ENCODE measurements around the gene CREBBP.

CREBBP gene

DNA sequence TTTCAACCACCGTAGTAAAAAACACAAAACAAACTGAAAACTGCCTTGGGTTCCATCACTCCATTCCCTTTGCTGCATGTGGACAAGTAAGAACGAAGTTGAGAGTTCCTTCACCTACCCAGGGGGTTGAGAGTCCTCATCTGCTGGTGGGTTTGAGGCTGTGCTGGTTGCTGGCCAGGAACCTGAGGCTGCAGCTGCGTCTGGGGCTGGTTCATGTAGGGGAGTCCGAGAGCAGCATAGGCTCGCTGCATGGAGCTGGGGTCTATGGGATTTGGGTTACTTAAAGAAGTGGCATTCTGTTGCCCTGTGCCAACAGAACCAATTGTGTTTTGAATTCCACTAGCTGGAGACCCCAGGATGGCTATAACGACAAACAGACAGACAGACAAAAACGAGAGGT is 97.9 kb downstream of the CREBBP start:
- H3K4me3 ChIP-seq (ENCODE audit: insufficient read depth in 1 of 2, low read depth in 1 of 2, low read length in 2 of 2): no peak overlapping the region
- H3K27me3 ChIP-seq (ENCODE audit: control insufficient read depth in 1 of 2, insufficient read depth in 1 of 2, low read length in 2 of 2): no peaks in the 10 kb centered on the region
- no peak overlapping the region for H3K14ac ChIP-seq (ENCODE audit: low read length in 2 of 2)
- H3K36me3 ChIP-seq (ENCODE audit: control insufficient read depth in 1 of 2, insufficient read depth in 2 of 2, low read depth in 1 of 2, low read length in 2 of 2): peaks cover 50 to 85% of the 10 kb centered on the region in 2 experiments
- H3K9ac ChIP-seq (ENCODE audit: low read length): no peak overlapping the region
- 96% methylated on average over 6 of the region's 7 CpGs for WGBS
- no peak overlapping the region for H3K23ac ChIP-seq (ENCODE audit: low read length in 2 of 2)
- H3K4me2 ChIP-seq (ENCODE audit: low read length, poor library complexity, severe bottlenecking): no peak overlapping the region
- H3K79me1 ChIP-seq (replicated peaks; ENCODE audit: low read length, poor library complexity, severe bottlenecking): peaks cover 50% of the 10 kb centered on the region
- H2AFZ ChIP-seq (ENCODE audit: low read depth, low read length): no peak overlapping the region
- no peak overlapping the region for H4K91ac ChIP-seq (ENCODE audit: low read length)
- H2BK5ac ChIP-seq (ENCODE audit: low read depth, low read length, poor library complexity, severe bottlenecking): no peak overlapping the region
- no peak overlapping the region for H3K4ac ChIP-seq (ENCODE audit: low read depth in 1 of 2, low read length in 2 of 2)
- H3K9me3 ChIP-seq (ENCODE audit: control insufficient read depth, low read length): no peaks in the 10 kb centered on the region
- DNase-seq: no peak
- no peak overlapping the region for H2BK12ac ChIP-seq (ENCODE audit: low read length in 2 of 2)
- no peaks in the 10 kb centered on the region for H3K4me1 ChIP-seq (ENCODE audit: control insufficient read depth, insufficient read depth, low read depth, low read length)
- no peak overlapping the region for H2BK120ac ChIP-seq (ENCODE audit: low read depth, low read length)
- no peak overlapping the region for H3K27ac ChIP-seq (ENCODE audit: low read length, poor library complexity, severe bottlenecking)
- no peak overlapping the region for H3K18ac ChIP-seq (ENCODE audit: low read depth in 1 of 2, low read length in 2 of 2)
- no peak overlapping the region for H4K8ac ChIP-seq (ENCODE audit: low read length)
- H2AK5ac ChIP-seq (ENCODE audit: low read length, severe bottlenecking): no peak overlapping the region
- H2BK15ac ChIP-seq (ENCODE audit: low read depth, poor library complexity, severe bottlenecking): no peak overlapping the region

DNA sequence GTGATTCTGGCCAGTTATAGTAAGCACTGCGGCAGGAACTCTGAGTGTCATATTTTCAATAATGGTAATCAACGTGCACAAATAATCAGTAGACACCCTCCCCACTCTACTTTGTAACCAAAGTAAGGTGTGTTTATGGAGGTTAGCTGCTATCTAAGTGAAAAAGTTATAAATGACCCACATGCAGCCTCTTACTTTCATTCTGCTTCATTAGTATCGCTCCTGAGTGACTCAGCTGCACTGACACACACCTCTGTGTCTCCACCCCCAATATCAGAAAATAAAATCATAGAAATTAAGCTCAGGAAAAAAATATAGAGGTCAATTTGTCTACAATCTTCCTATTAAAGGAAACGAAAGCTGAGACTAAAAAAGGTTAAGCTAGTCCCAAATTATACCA is 99.1 kb downstream of the CREBBP start:
- Histone ChIP-seq H4K91ac (ENCODE audit: low read length) (no peak overlapping the region), H3K4ac (ENCODE audit: low read depth in 1 of 2, low read length in 2 of 2) (no peak overlapping the region), H3K4me2 (ENCODE audit: low read length, poor library complexity, severe bottlenecking) (no peak overlapping the region), H2BK12ac (ENCODE audit: low read length in 2 of 2) (no peak overlapping the region), H3K27me3 (ENCODE audit: control insufficient read depth in 1 of 2, insufficient read depth in 1 of 2, low read length in 2 of 2) (no peaks in the 10 kb centered on the region), H2BK120ac (ENCODE audit: low read depth, low read length) (no peak overlapping the region), H2AFZ (ENCODE audit: low read depth, low read length) (no peak overlapping the region), H4K8ac (ENCODE audit: low read length) (no peak overlapping the region), H2BK5ac (ENCODE audit: low read depth, low read length, poor library complexity, severe bottlenecking) (no peak overlapping the region), H3K4me3 (ENCODE audit: insufficient read depth in 1 of 2, low read depth in 1 of 2, low read length in 2 of 2) (no peak overlapping the region), H2AK5ac (ENCODE audit: low read length, severe bottlenecking) (no peak overlapping the region), H3K23ac (ENCODE audit: low read length in 2 of 2) (no peak overlapping the region), H3K4me1 (ENCODE audit: control insufficient read depth, insufficient read depth, low read depth, low read length) (no peaks in the 10 kb centered on the region), H3K79me1 (replicated peaks; ENCODE audit: low read length, poor library complexity, severe bottlenecking) (peaks cover 45% of the 10 kb centered on the region), H3K18ac (ENCODE audit: low read depth in 1 of 2, low read length in 2 of 2) (no peak overlapping the region), H3K9me3 (ENCODE audit: control insufficient read depth, low read length) (no peaks in the 10 kb centered on the region), H3K36me3 (ENCODE audit: control insufficient read depth in 1 of 2, insufficient read depth in 2 of 2, low read depth in 1 of 2, low read length in 2 of 2) (peaks cover 46 to 84% of the 10 kb centered on the region in 2 experiments), H2BK15ac (ENCODE audit: low read depth, poor library complexity, severe bottlenecking) (no peak overlapping the region), H3K27ac (ENCODE audit: low read length, poor library complexity, severe bottlenecking) (no peak overlapping the region), H3K14ac (ENCODE audit: low read length in 2 of 2) (no peak overlapping the region), H3K9ac (ENCODE audit: low read length) (no peak overlapping the region)
- WGBS: 100% methylated on average over 1 of the region's 4 CpGs
- DNase-seq: no peak

DNA sequence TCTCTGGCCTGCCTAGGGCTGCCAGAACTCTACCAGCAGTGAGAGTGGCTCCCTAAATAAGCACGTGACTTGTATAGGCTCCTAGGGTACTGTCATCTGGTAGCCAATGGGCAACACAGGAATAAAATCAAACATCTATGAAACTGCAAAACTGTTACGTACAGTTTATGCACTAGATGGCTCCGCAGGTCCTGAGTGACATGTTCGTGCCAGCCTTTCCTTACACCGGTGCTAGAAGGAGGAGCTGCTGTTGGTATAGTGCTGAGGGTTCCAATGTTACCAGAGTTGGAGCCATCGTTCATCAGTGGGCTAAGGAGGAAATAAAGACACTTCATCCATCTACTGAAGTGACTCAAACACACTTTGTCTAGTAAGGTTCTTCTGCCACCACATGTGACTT is 99.9 kb downstream of the CREBBP start:
- H3K4ac ChIP-seq (ENCODE audit: low read depth in 1 of 2, low read length in 2 of 2): no peak overlapping the region
- H3K9me3 ChIP-seq (ENCODE audit: control insufficient read depth, low read length): no peaks in the 10 kb centered on the region
- H3K4me2 ChIP-seq (ENCODE audit: low read length, poor library complexity, severe bottlenecking): no peak overlapping the region
- no peak overlapping the region for H3K9ac ChIP-seq (ENCODE audit: low read length)
- no peak overlapping the region for H2AFZ ChIP-seq (ENCODE audit: low read depth, low read length)
- H3K18ac ChIP-seq (ENCODE audit: low read depth in 1 of 2, low read length in 2 of 2): no peak overlapping the region
- no peak overlapping the region for H2BK12ac ChIP-seq (ENCODE audit: low read length in 2 of 2)
- H2BK120ac ChIP-seq (ENCODE audit: low read depth, low read length): no peak overlapping the region
- H3K79me1 ChIP-seq (replicated peaks; ENCODE audit: low read length, poor library complexity, severe bottlenecking): peaks cover 47% of the 10 kb centered on the region
- H2BK15ac ChIP-seq (ENCODE audit: low read depth, poor library complexity, severe bottlenecking): no peak overlapping the region
- H2BK5ac ChIP-seq (ENCODE audit: low read depth, low read length, poor library complexity, severe bottlenecking): no peak overlapping the region
- 98% methylated on average over 5 of the region's 6 CpGs for WGBS
- H3K4me3 ChIP-seq (ENCODE audit: insufficient read depth in 1 of 2, low read depth in 1 of 2, low read length in 2 of 2): no peak overlapping the region
- no peak overlapping the region for H3K27ac ChIP-seq (ENCODE audit: low read length, poor library complexity, severe bottlenecking)
- no peak overlapping the region for H3K14ac ChIP-seq (ENCODE audit: low read length in 2 of 2)
- H3K27me3 ChIP-seq (ENCODE audit: control insufficient read depth in 1 of 2, insufficient read depth in 1 of 2, low read length in 2 of 2): no peaks in the 10 kb centered on the region
- peak; percentile 14 for DNase-seq
- no peak overlapping the region for H2AK5ac ChIP-seq (ENCODE audit: low read length, severe bottlenecking)
- no peak overlapping the region for H4K8ac ChIP-seq (ENCODE audit: low read length)
- no peak overlapping the region for H3K23ac ChIP-seq (ENCODE audit: low read length in 2 of 2)
- H3K4me1 ChIP-seq (ENCODE audit: control insufficient read depth, insufficient read depth, low read depth, low read length): no peaks in the 10 kb centered on the region
- H4K91ac ChIP-seq (ENCODE audit: low read length): no peak overlapping the region
- H3K36me3 ChIP-seq (ENCODE audit: control insufficient read depth in 1 of 2, insufficient read depth in 2 of 2, low read depth in 1 of 2, low read length in 2 of 2): peaks cover 52 to 85% of the 10 kb centered on the region in 2 experiments

- no peak overlapping the region for H2AFZ ChIP-seq (ENCODE audit: low read depth, low read length)
- no peak overlapping the region for H3K4me3 ChIP-seq (ENCODE audit: insufficient read depth in 1 of 2, low read depth in 1 of 2, low read length in 2 of 2)
- H2BK15ac ChIP-seq (ENCODE audit: low read depth, poor library complexity, severe bottlenecking): no peak overlapping the region
- H3K27me3 ChIP-seq (ENCODE audit: control insufficient read depth in 1 of 2, insufficient read depth in 1 of 2, low read length in 2 of 2): no peaks in the 10 kb centered on the region
- no peak overlapping the region for H3K18ac ChIP-seq (ENCODE audit: low read depth in 1 of 2, low read length in 2 of 2)
- no peak overlapping the region for H3K4ac ChIP-seq (ENCODE audit: low read depth in 1 of 2, low read length in 2 of 2)
- WGBS: 96% methylated on average over 4 of the region's 4 CpGs
- H3K27ac ChIP-seq (ENCODE audit: low read length, poor library complexity, severe bottlenecking): no peak overlapping the region
- peaks cover 40% of the 10 kb centered on the region for H3K79me1 ChIP-seq (replicated peaks; ENCODE audit: low read length, poor library complexity, severe bottlenecking)
- no peak overlapping the region for H4K8ac ChIP-seq (ENCODE audit: low read length)
- H3K23ac ChIP-seq (ENCODE audit: low read length in 2 of 2): no peak overlapping the region
- H3K14ac ChIP-seq (ENCODE audit: low read length in 2 of 2): no peak overlapping the region
- H3K36me3 ChIP-seq (ENCODE audit: control insufficient read depth in 1 of 2, insufficient read depth in 2 of 2, low read depth in 1 of 2, low read length in 2 of 2): peaks cover 55 to 82% of the 10 kb centered on the region in 2 experiments
- H4K91ac ChIP-seq (ENCODE audit: low read length): no peak overlapping the region
- no peak overlapping the region for H2BK5ac ChIP-seq (ENCODE audit: low read depth, low read length, poor library complexity, severe bottlenecking)
- no peak overlapping the region for H2AK5ac ChIP-seq (ENCODE audit: low read length, severe bottlenecking)
- no peak for DNase-seq
- no peak overlapping the region for H2BK12ac ChIP-seq (ENCODE audit: low read length in 2 of 2)
- H3K4me2 ChIP-seq (ENCODE audit: low read length, poor library complexity, severe bottlenecking): no peak overlapping the region
- H2BK120ac ChIP-seq (ENCODE audit: low read depth, low read length): no peak overlapping the region
- H3K4me1 ChIP-seq (ENCODE audit: control insufficient read depth, insufficient read depth, low read depth, low read length): no peaks in the 10 kb centered on the region
- H3K9me3 ChIP-seq (ENCODE audit: control insufficient read depth, low read length): no peaks in the 10 kb centered on the region
- H3K9ac ChIP-seq (ENCODE audit: low read length): no peak overlapping the region
These were observed 104.2 kb downstream of the CREBBP start for GRCh38 chr16:3776316-3776715.
